ENCODE data around the gene ITPKB. TPM values are rescaled to one million over a fixed set of nuclear protein-coding genes. Genes with fewer than 3 reads are reported as not detected.
A peak's percentile ranks its signal among the peaks of the same experiment; 100 is the strongest.

ITPKB gene
- total and polyA plus RNA-seq, 8 donors: 25.0 to 38.7 (median 32.6) TPM

GRCh38 chr1:226626577-226626956 is 112.5 kb downstream of the ITPKB start:
- no peaks in the 10 kb centered on the region for H3K9me3 ChIP-seq
- peak; percentile 94 to 97 for TF ChIP-seq CTCF (IDR thresholded peaks at IDR 0.05)
- no peak overlapping the region for H3K27ac ChIP-seq
- ATAC-seq (peak; percentile 99), DNase-seq (peak; percentile 36 to 93 (median 72))
- no peak overlapping the region for H3K4me3 ChIP-seq
- peaks cover 0 to 8% of the 10 kb centered on the region in 2 donors for H3K4me1 ChIP-seq
- no peaks in the 10 kb centered on the region for H3K27me3 ChIP-seq
- intact Hi-C loops (cut with DNase I): no loop called here
- H3K36me3 ChIP-seq: peaks cover 0 to 1% of the 10 kb centered on the region in 2 donors

GRCh38 chr1:226625832-226626576 is 113.1 kb downstream of the ITPKB start:
- Histone ChIP-seq H3K4me3 (no peak overlapping the region), H3K27ac (no peak overlapping the region), H3K36me3 (no peaks in the 10 kb centered on the region), H3K4me1 (peaks cover 0 to 8% of the 10 kb centered on the region in 2 donors), H3K27me3 (no peaks in the 10 kb centered on the region), H3K9me3 (no peaks in the 10 kb centered on the region)
- ATAC-seq (peak; percentile 17), DNase-seq (peak in 2 of 4 donors; percentile 22 to 32)
- intact Hi-C loops (cut with DNase I): no loop called here
- TF ChIP-seq CTCF (IDR thresholded peaks at IDR 0.05): no peak

- no peak for ATAC-seq
These were observed 113.8 kb downstream of the ITPKB start for GRCh38 chr1:226625326-226625725.

GRCh38 chr1:226624526-226624925 is 114.6 kb downstream of the ITPKB start:
- no peak overlapping the region for H3K27ac ChIP-seq
- DNase-seq (peak in 2 of 4 donors; percentile 17 to 20), ATAC-seq (no peak)
- no peaks in the 10 kb centered on the region for H3K9me3 ChIP-seq
- TF ChIP-seq CTCF (IDR thresholded peaks at IDR 0.05): no peak
- intact Hi-C loops (cut with DNase I): no loop called here
- H3K4me1 ChIP-seq: peaks cover 0 to 8% of the 10 kb centered on the region in 2 donors
- no peaks in the 10 kb centered on the region for H3K27me3 ChIP-seq
- H3K36me3 ChIP-seq: no peaks in the 10 kb centered on the region
- no peak overlapping the region for H3K4me3 ChIP-seq

More at GRCh38 chr1:226625326-226625725, 113.8 kb downstream of the ITPKB start:
- TF ChIP-seq CTCF (IDR thresholded peaks at IDR 0.05): no peak
- Histone ChIP-seq H3K4me3 (no peak overlapping the region), H3K27ac (no peak overlapping the region), H3K36me3 (no peaks in the 10 kb centered on the region), H3K4me1 (peaks cover 0 to 8% of the 10 kb centered on the region in 2 donors), H3K9me3 (no peaks in the 10 kb centered on the region), H3K27me3 (no peaks in the 10 kb centered on the region)
- DNase-seq: peak in 1 of 4 donors; percentile 19
- intact Hi-C loops (cut with DNase I): no loop called here

GRCh38 chr1:226622012-226622411 is 117.1 kb downstream of the ITPKB start:
- Histone ChIP-seq H3K27ac (no peak overlapping the region), H3K27me3 (no peaks in the 10 kb centered on the region), H3K4me1 (peaks cover 0 to 8% of the 10 kb centered on the region in 2 donors), H3K9me3 (no peaks in the 10 kb centered on the region), H3K36me3 (no peaks in the 10 kb centered on the region), H3K4me3 (no peak overlapping the region)
- intact Hi-C loops (cut with DNase I): no loop called here
- ATAC-seq: no peak
- TF ChIP-seq CTCF (IDR thresholded peaks at IDR 0.05): no peak
- no peak for DNase-seq

Data from left lung (tissue), 10 donors.